Testis (tissue), 3 donors: ENCODE data around the gene PDCD1. TPM values are rescaled to one million over a fixed set of nuclear protein-coding genes. Genes with fewer than 3 reads are reported as not detected.

Experiments used
- DNase-seq: peaks from one replicate; pipeline ENCODE4 v3.0.0-alpha.2; 2019
- H3K27ac ChIP-seq, 2 donors: fragments of 200-600 bp; sonication (generic); one replicate each; pipeline ENCODE4 v1.5.1; 2019
- H3K27me3 ChIP-seq: fragments of 200-600 bp; sonication (generic); one replicate; pipeline ENCODE4 v1.5.1; 2019
- H3K36me3 ChIP-seq: fragments of 200-600 bp; sonication (generic); one replicate; pipeline ENCODE4 v1.5.1; 2017; ENCODE audit warnings: low read depth; ENCODE audit errors: missing control alignments
- H3K4me1 ChIP-seq: fragments of 200-600 bp; sonication (generic); one replicate; pipeline ENCODE4 v1.5.1; 2019
- H3K4me3 ChIP-seq, 2 donors: fragments of 200-600 bp; sonication (generic); one replicate each; pipeline ENCODE4 v1.5.1; 2017 to 2019
- H3K9me3 ChIP-seq: fragments of 200-600 bp; sonication (generic); one replicate; pipeline ENCODE4 v1.5.1; 2017
- CTCF ChIP-seq, 3 experiments: fragments of 450-650 bp in 2 of 3; fragments of 200-600 bp in 1 of 3; sonication (generic) in 1 of 3; IDR thresholded peaks; one replicate each; pipeline ENCODE4 v1.5.1; 2016 to 2019; ENCODE audit warnings: antibody characterized with exemption in 3 of 3, mild to moderate bottlenecking in 2 of 3, moderate library complexity in 1 of 3
- POLR2A ChIP-seq: fragments of 450-650 bp; IDR thresholded peaks from one replicate; pipeline ENCODE4 v1.6.1; 2017; ENCODE audit warnings: antibody characterized with exemption, mild to moderate bottlenecking, moderate library complexity
- WGBS, 2 donors: methylation state at CpG; one replicate each; pipeline ENCODE4 v1.1.5; 2018; 5-methylcytosine and 5-hydroxymethylcytosine counted together
- intact Hi-C: fragments of 100-400 bp; cut with DNase I; formaldehyde crosslinking; loops from one replicate; pipeline ENCODE4 v1.15.1; 2023; ENCODE audit warnings: low total_unique reads
- polyA plus RNA-seq: library from polyadenylated mRNA; stranded (reverse); fragments of 350-450 nt; fragmentation: Illumina TruSeq; extraction: RNeasy Lipid Tissue Mini Kit (QIAGEN cat#74804); gene quantifications from one replicate; pipeline ENCODE4 v1.2.3, GENCODE V29; 2014; ENCODE audit warnings: low read depth, low replicate concordance; ENCODE audit not compliant: insufficient read depth
- total RNA-seq, 2 donors: library from RNA; depleted of rRNA; stranded (reverse); fragments of >200 nt; gene quantifications; one replicate each; pipeline ENCODE4 v1.2.3, GENCODE V29; 2016

Gene PDCD1
- total and polyA plus RNA-seq, 3 donors from 2014 or later: 0.37 to 0.47 (median 0.39) TPM

GRCh38 chr2:241897231-241897916 lies 38.7 kb upstream of the PDCD1 start:
- Histone ChIP-seq H3K27ac (peak overlapping the region in 1 of 2 donors; percentile 19), H3K4me1 (peaks cover 22% of the 10 kb centered on the region), H3K9me3 (no peaks in the 10 kb centered on the region), H3K4me3 (no peak overlapping the region), H3K36me3 (no peaks in the 10 kb centered on the region), H3K27me3 (no peaks in the 10 kb centered on the region)
- 85 to 92% methylated on average over 17 of the region's 17 CpGs for WGBS, 2 donors
- intact Hi-C loops: no loop called here
- peak; percentile 9 for DNase-seq
- no peak for TF ChIP-seq POLR2A
- no peak for TF ChIP-seq CTCF (IDR thresholded peaks at IDR 0.05)

- no peaks in the 10 kb centered on the region for H3K36me3 ChIP-seq
- no peak overlapping the region for H3K27ac ChIP-seq
- TF ChIP-seq POLR2A (no peak), CTCF (IDR thresholded peaks at IDR 0.05) (no peak)
- H3K9me3 ChIP-seq: no peaks in the 10 kb centered on the region
- 83 to 90% methylated on average over 10 of the region's 10 CpGs for WGBS, 2 donors
- H3K4me3 ChIP-seq: no peak overlapping the region
- H3K4me1 ChIP-seq: peaks cover 26% of the 10 kb centered on the region
- no peak for DNase-seq
- H3K27me3 ChIP-seq: no peaks in the 10 kb centered on the region
- intact Hi-C loops: no loop called here
Observed at GRCh38 chr2:241896746-241897201, 38.1 kb upstream of the PDCD1 start.

GRCh38 chr2:241895712-241896641 lies 37.3 kb upstream of the PDCD1 start:
- TF ChIP-seq POLR2A (no peak), CTCF (IDR thresholded peaks at IDR 0.05) (no peak)
- peak overlapping the region in 1 of 2 donors; percentile 80 for H3K27ac ChIP-seq

GRCh38 chr2:241895427-241895711 lies 36.7 kb upstream of the PDCD1 start:
- TF ChIP-seq CTCF (IDR thresholded peaks at IDR 0.05): no peak
- no peak for TF ChIP-seq POLR2A
- Histone ChIP-seq H3K27me3 (no peaks in the 10 kb centered on the region), H3K4me1 (peaks cover 24% of the 10 kb centered on the region), H3K36me3 (no peaks in the 10 kb centered on the region), H3K9me3 (no peaks in the 10 kb centered on the region), H3K4me3 (no peak overlapping the region), H3K27ac (peak overlapping the region in 1 of 2 donors; percentile 80)
- DNase-seq: no peak
- intact Hi-C loops: no loop called here
- WGBS, 2 donors: 83 to 100% methylated on average over 1 to 3 of the region's 11 CpGs

More at GRCh38 chr2:241895712-241896641, 37.3 kb upstream of the PDCD1 start:
- intact Hi-C loops: no loop called here
- 50 to 59% methylated on average over 8 to 21 of the region's 26 CpGs for WGBS, 2 donors
- Histone ChIP-seq H3K4me1 (peaks cover 26% of the 10 kb centered on the region), H3K27me3 (no peaks in the 10 kb centered on the region), H3K4me3 (no peak overlapping the region), H3K36me3 (no peaks in the 10 kb centered on the region), H3K9me3 (no peaks in the 10 kb centered on the region)
- peak; percentile 49 for DNase-seq
